ENCODE data around the gene CRACR2A.

DNA sequence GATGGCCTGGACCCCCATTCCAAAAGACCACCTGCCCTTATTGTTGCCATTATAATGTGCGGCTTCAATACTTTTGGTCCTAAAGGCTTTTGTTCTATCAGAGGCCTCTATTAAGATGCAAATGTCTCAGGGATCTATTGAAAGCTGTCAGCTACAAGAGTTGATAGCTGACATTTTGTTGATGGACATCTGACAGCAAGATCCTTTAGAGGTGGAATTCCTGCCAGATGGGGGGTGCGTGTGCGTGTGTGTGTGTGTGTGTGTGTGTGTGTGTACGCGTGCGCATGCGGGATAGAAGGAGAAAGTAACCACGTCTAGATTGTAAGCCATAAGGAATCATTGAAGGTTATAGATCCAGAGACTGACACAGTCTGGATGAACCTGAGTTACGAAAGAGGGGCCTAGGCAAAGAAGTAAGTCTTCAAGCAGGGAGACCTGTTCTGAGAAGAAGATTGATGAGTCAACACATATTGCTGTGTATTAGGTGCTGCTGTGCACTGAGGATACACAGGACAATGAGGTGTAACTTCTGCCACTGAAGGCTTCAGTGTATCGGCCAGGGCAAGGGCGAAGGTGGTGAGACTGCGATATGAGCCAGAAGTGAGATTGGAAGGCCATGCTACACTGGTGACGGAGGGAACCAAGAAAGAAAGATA is 172.7 kb downstream of the CRACR2A start:
- TF ChIP-seq, protein P1, sequence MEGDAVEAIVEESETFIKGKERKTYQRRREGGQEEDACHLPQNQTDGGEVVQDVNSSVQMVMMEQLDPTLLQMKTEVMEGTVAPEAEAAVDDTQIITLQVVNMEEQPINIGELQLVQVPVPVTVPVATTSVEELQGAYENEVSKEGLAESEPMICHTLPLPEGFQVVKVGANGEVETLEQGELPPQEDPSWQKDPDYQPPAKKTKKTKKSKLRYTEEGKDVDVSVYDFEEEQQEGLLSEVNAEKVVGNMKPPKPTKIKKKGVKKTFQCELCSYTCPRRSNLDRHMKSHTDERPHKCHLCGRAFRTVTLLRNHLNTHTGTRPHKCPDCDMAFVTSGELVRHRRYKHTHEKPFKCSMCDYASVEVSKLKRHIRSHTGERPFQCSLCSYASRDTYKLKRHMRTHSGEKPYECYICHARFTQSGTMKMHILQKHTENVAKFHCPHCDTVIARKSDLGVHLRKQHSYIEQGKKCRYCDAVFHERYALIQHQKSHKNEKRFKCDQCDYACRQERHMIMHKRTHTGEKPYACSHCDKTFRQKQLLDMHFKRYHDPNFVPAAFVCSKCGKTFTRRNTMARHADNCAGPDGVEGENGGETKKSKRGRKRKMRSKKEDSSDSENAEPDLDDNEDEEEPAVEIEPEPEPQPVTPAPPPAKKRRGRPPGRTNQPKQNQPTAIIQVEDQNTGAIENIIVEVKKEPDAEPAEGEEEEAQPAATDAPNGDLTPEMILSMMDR (IDR thresholded peaks at IDR 0.05; ENCODE audit: low read length) = no peak
- TF ChIP-seq EZH2 (IDR thresholded peaks at IDR 0.05; ENCODE audit: borderline replicate concordance, low read length) = no peak

All from OCI-LY1 (cell line).